ENCODE data around the gene PCYOX1L. TPM values are rescaled to one million over a fixed set of nuclear protein-coding genes. Genes with fewer than 3 reads are reported as not detected.

The PCYOX1L gene
- total and polyA plus RNA-seq, 2 of the 8 experiments (the other 6 are each of a cell fraction or from before 2014, with no cell fraction given), result 6.8 to 17.2 TPM

DNA sequence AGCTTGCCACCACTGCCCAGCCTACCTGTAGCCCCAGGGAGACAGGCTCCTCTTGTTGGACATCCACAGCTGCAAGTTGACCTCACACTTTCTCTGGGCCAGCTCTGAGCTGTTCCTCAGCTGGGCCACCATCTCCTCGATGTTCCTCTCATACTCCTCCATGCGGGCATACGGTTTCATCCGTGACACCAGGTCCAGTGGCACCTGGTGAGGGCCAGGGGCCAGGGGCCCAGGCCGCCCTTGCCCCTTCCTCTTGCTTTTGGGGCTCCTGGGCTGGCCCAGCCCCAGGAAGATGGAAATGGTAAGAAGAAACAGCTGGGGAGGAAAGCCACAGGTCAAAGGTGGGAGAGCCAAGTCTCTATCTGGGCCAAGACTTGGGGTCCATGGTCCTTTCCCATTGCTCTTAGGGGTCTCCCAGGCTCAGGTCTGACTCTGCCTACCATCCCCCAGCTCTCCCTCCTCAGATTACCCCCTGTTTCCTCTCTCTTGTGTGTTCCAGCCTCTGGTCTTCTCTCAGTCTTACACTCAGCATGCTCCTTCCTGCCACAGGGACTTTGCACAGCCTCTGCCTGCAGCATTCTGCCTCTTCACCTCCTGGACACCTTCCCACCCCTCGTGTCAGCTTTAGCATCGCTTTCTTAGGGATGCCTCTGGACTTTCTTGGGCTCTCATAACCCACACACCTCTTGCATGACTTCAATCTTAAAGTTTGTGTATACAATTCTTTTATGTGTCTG lies 19.0 kb downstream of the PCYOX1L start:
- no peaks in the 10 kb centered on the region for H3K36me3 ChIP-seq (ENCODE audit: control insufficient read depth in 2 of 4, insufficient read depth in 4 of 4, low read length in 3 of 4)
- H3K4ac ChIP-seq (replicated peaks; ENCODE audit: insufficient read length, low read depth, low read length), result no peak overlapping the region
- H4K8ac ChIP-seq (ENCODE audit: extremely low read depth, insufficient read depth, low read length), result peak overlapping the region; percentile 3; the same call in 1 of the 2 replicates
- H3K9me3 ChIP-seq (ENCODE audit: insufficient read depth in 2 of 2, low read depth in 1 of 2, low read length in 1 of 2), result no peaks in the 10 kb centered on the region
- H3K79me1 ChIP-seq (ENCODE audit: low read depth, low read length), result no peaks in the 10 kb centered on the region
- no peak overlapping the region for H3K18ac ChIP-seq (ENCODE audit: extremely low read depth, low read length)
- H3K4me1 ChIP-seq (replicated peaks in 1 of 4; ENCODE audit: control insufficient read depth in 3 of 4, insufficient read depth in 4 of 4, low read length in 3 of 4), result no peaks in the 10 kb centered on the region; a peak in 4 of 7 replicates
- H4K91ac ChIP-seq (replicated peaks; ENCODE audit: insufficient read length, low read length), result no peak overlapping the region
- H3K9ac ChIP-seq (replicated peaks in 1 of 4; ENCODE audit: extremely low read depth in 1 of 4, low read depth in 3 of 4, low read length in 3 of 4), result no peak overlapping the region
- H3K4me2 ChIP-seq (ENCODE audit: insufficient read depth in 1 of 2, low read depth in 2 of 2, low read length in 2 of 2), result no peak overlapping the region
- no peak overlapping the region for H3K23ac ChIP-seq (ENCODE audit: insufficient read length)
- H2BK120ac ChIP-seq (replicated peaks; ENCODE audit: low read depth, low read length), result no peak overlapping the region
- H2BK12ac ChIP-seq (ENCODE audit: low read depth, low read length), result no peak overlapping the region
- ChIA-PET POLR2A (ENCODE audit: partially characterized antibody) (interaction anchor here (1.0 to 1.4 kb wide), 2 partner anchors 9 to 10 kb away, joined by 4 to 6 read pairs; no protein-coding TSS in a partner anchor), CTCF (ENCODE audit: partially characterized antibody) (interaction anchor here (0.6 to 46.1 kb wide), 8 partner anchors 7 to 194 kb away, joined by 3 to 1310 read pairs (median 5); partner anchors contain the start of gene IL17B)
- H3K27me3 ChIP-seq (replicated peaks in 1 of 4; ENCODE audit: control insufficient read depth in 3 of 4, extremely low read depth in 1 of 4, insufficient read depth in 3 of 4, low read length in 3 of 4), result no peaks in the 10 kb centered on the region
- no peaks in the 10 kb centered on the region for H4K20me1 ChIP-seq (replicated peaks in 1 of 2; ENCODE audit: control insufficient read depth in 1 of 2, insufficient read depth in 2 of 2, low read length in 2 of 2)
- H2BK20ac ChIP-seq (ENCODE audit: low read length), result no peak overlapping the region
- no peak overlapping the region for H4K5ac ChIP-seq (ENCODE audit: insufficient read length, low read depth, low read length)
- no peak overlapping the region for H2AK5ac ChIP-seq (ENCODE audit: low read depth, low read length)
- no peak overlapping the region for H3K14ac ChIP-seq (ENCODE audit: insufficient read length)
- DNase-seq (ENCODE audit: low read depth in 1 of 2, low spot score in 2 of 2) (no peak), FAIRE-seq (no peak)
- H2AFZ ChIP-seq (ENCODE audit: low read length), result no peak overlapping the region
- no peak overlapping the region for H2BK5ac ChIP-seq (ENCODE audit: low read depth, low read length)
- H3K27ac ChIP-seq (ENCODE audit: low read depth, low read length), result no peak overlapping the region
- H3K4me3 ChIP-seq (ENCODE audit: extremely low read depth in 1 of 4, insufficient read depth in 2 of 4, low read depth in 3 of 4, low read length in 4 of 4), result no peak overlapping the region
- H3K79me2 ChIP-seq (ENCODE audit: control insufficient read depth in 1 of 2, insufficient read depth in 2 of 2, low read length in 2 of 2), result no peaks in the 10 kb centered on the region
- H3K56ac ChIP-seq (replicated peaks; ENCODE audit: insufficient read length, low read depth, low read length), result no peak overlapping the region
- H2BK15ac ChIP-seq (ENCODE audit: low read length), result no peak overlapping the region
- no peaks in the 10 kb centered on the region for H3K23me2 ChIP-seq (ENCODE audit: low read depth, low read length)
- WGBS, 2 experiments (ENCODE audit: extremely low coverage in 1 of 2, insufficient coverage in 1 of 2, insufficient read length in 1 of 2, insufficient replicate concordance in 2 of 2, low coverage in 1 of 2, low lambda C conversion rate in 2 of 2, missing lambda C conversion rate in 1 of 2), result 90% methylated on average over 7 of the region's 7 CpGs; no CpG with 5 or more reads in 1 of the 2 experiments
- no peak for TF ChIP-seq SAP30 (IDR thresholded peaks at IDR 0.05; ENCODE audit: insufficient read depth, insufficient replicate concordance, low read length)
